HCT116 (cell line): ENCODE data around the gene PCDH9. TPM values are rescaled to one million over a fixed set of nuclear protein-coding genes. Genes with fewer than 3 reads are reported as not detected.

ENCODE experiments used
- ATAC-seq: fragments of 200-7000 bp; cut with Tn5 transposase; 2 replicates; pipeline ENCODE4 v1.9.1; 2020; ENCODE audit warnings: mild to moderate bottlenecking, moderate library complexity
- BruUV-seq: library from RNA; stranded (reverse); fragments of 400-500 nt; replicated peaks from 2 replicates; lab custom pipeline; 2021; lab: Mats Ljungman, UMichigan
- CTCF ChIA-PET: fragments of 300-600 bp; sonication (Branson Sonifier 250); formaldehyde crosslinking; loops from one replicate; lab custom pipeline; 2021; ENCODE audit warnings: antibody characterized with exemption; lab: Charles Lee
- POLR2A ChIA-PET: fragments of 300-600, 350-600 bp; sonication (Branson Sonifier 250); formaldehyde crosslinking; loops from one replicate; lab custom pipeline; 2021; ENCODE audit warnings: antibody characterized with exemption; lab: Charles Lee
- RAD21 ChIA-PET, 2 experiments: fragments of 300-600 bp; sonication (Branson Sonifier 250); formaldehyde crosslinking; loops; one replicate each; lab custom pipeline; 2023; ENCODE audit warnings: low total read pairs in 2 of 2; ENCODE audit not compliant: uncharacterized antibody in 2 of 2, unreplicated experiment in 2 of 2, low non-redundant PET in 1 of 2; lab: Charles Lee
- DNase-seq: peaks from one replicate; pipeline ENCODE4 v3.0.0-alpha.2; 2010; ENCODE audit warnings: low read depth, low spot score
- H2AFZ ChIP-seq: fragments of 200-600 bp; shearing (Covaris generic), sonication (generic); 2 replicates; pipeline ENCODE4 v1.6.1; 2017; ENCODE audit warnings: low read depth, mixed run types, mixed read lengths, antibody characterized with exemption, low read length; ENCODE audit not compliant: poor library complexity, severe bottlenecking
- H3K27ac ChIP-seq: 2 replicates; pipeline ENCODE4 v1.5.1; 2012; ENCODE audit warnings: low read depth, low read length
- H3K27me3 ChIP-seq: fragments of 200-600 bp; sonication (generic); 2 replicates; pipeline ENCODE4 v1.6.1; 2016; ENCODE audit warnings: mixed run types, low read length, mixed read lengths; ENCODE audit not compliant: insufficient read depth
- H3K36me3 ChIP-seq, 2 experiments: fragments of 200-500 bp in 1 of 2; fragments of 200-600 bp in 1 of 2; sonication (Bioruptor generic) in 1 of 2; sonication (generic) in 1 of 2; 2 replicates each; pipeline versions ENCODE4 v1.5.1 to v1.6.1; 2014 to 2016; ENCODE audit warnings: low read length in 2 of 2, inconsistent platforms in 1 of 2, mixed read lengths in 1 of 2, mixed run types in 1 of 2; ENCODE audit not compliant: insufficient read depth in 2 of 2, control insufficient read depth in 1 of 2
- H3K4me1 ChIP-seq, 2 experiments: fragments of 200-600 bp in 1 of 2; sonication (generic) in 1 of 2; 2 replicates each; pipeline versions ENCODE4 v1.5.1 to v1.6.1; 2012 to 2017; ENCODE audit warnings: low read length in 2 of 2, inconsistent platforms in 1 of 2, mild to moderate bottlenecking in 1 of 2, mixed read lengths in 1 of 2, mixed run types in 1 of 2, moderate library complexity in 1 of 2; ENCODE audit not compliant: insufficient read depth in 2 of 2, control insufficient read depth in 1 of 2
- H3K4me2 ChIP-seq: fragments of 200-600 bp; sonication (generic); 2 replicates; pipeline ENCODE4 v1.6.1; 2017; ENCODE audit warnings: mixed run types, low read length, mixed read lengths
- H3K4me3 ChIP-seq, 2 experiments: fragments of 200-600 bp in 1 of 2; sonication (generic) in 1 of 2; replicated peaks in 1 of 2; 2 replicates each; pipeline ENCODE4 v1.5.1; 2011 to 2016; ENCODE audit warnings: low read length in 2 of 2, control low read depth in 1 of 2, low read depth in 1 of 2, mild to moderate bottlenecking in 1 of 2, mixed read lengths in 1 of 2, mixed run types in 1 of 2
- H3K79me2 ChIP-seq: fragments of 200-600 bp; sonication (generic); 2 replicates; pipeline ENCODE4 v1.6.1; 2017; ENCODE audit warnings: mild to moderate bottlenecking, mixed run types, low read length, moderate library complexity, mixed read lengths; ENCODE audit not compliant: insufficient read depth
- H3K9ac ChIP-seq: fragments of 200-600 bp; sonication (generic); 2 replicates; pipeline ENCODE4 v1.6.1; 2016; ENCODE audit warnings: low read length, mixed read lengths
- H3K9me2 ChIP-seq: fragments of 200-600 bp; sonication (generic), shearing (Covaris generic); 2 replicates; pipeline ENCODE4 v1.6.1; 2017; ENCODE audit warnings: mixed run types, mild to moderate bottlenecking, moderate library complexity; ENCODE audit not compliant: insufficient read depth
- H3K9me3 ChIP-seq, 2 experiments: fragments of 200-500 bp in 1 of 2; fragments of 200-600 bp in 1 of 2; sonication (Bioruptor generic) in 1 of 2; sonication (generic) in 1 of 2; 2 replicates each; pipeline ENCODE4 v1.6.1; 2014 to 2017; ENCODE audit warnings: low read length in 2 of 2, mixed read lengths in 2 of 2, inconsistent platforms in 1 of 2, low read depth in 1 of 2, mild to moderate bottlenecking in 1 of 2, mixed run types in 1 of 2, moderate library complexity in 1 of 2; ENCODE audit not compliant: control insufficient read depth in 1 of 2, insufficient read depth in 1 of 2
- H4K20me1 ChIP-seq: fragments of 200-600 bp; sonication (generic), shearing (Covaris generic); 2 replicates; pipeline ENCODE4 v1.6.1; 2017; ENCODE audit warnings: mixed run types, mild to moderate bottlenecking, moderate library complexity; ENCODE audit not compliant: insufficient read depth
- CBX3 ChIP-seq: IDR thresholded peaks from 2 replicates; pipeline ENCODE4 v1.6.1; 2012; ENCODE audit warnings: low read depth
- CEBPB ChIP-seq: IDR thresholded peaks from 2 replicates; pipeline ENCODE4 v1.6.1; 2012; ENCODE audit warnings: low read depth
- ELF1 ChIP-seq: IDR thresholded peaks from 2 replicates; pipeline ENCODE4 v1.6.1; 2012; ENCODE audit warnings: low read depth, borderline replicate concordance
- EZH2 ChIP-seq: fragments of 200-600 bp; sonication (generic); IDR thresholded peaks from 2 replicates; pipeline ENCODE4 v1.6.1; 2017; ENCODE audit warnings: antibody characterized with exemption, mixed run types
- JUND ChIP-seq: IDR thresholded peaks from 2 replicates; pipeline ENCODE4 v1.6.1; 2012
- POLR2AphosphoS5 ChIP-seq: IDR thresholded peaks from 2 replicates; pipeline ENCODE4 v1.6.1; 2011; ENCODE audit warnings: mild to moderate bottlenecking, low read depth, low read length, moderate library complexity
- RAD21 ChIP-seq: IDR thresholded peaks from 2 replicates; pipeline ENCODE4 v1.6.1; 2012; ENCODE audit warnings: low read depth, mild to moderate bottlenecking
- REST ChIP-seq: IDR thresholded peaks from 2 replicates; pipeline ENCODE4 v1.6.1; 2012; ENCODE audit warnings: low read depth
- SIN3A ChIP-seq: IDR thresholded peaks from 2 replicates; pipeline ENCODE4 v1.6.1; 2012; ENCODE audit warnings: low read depth
- SP1 ChIP-seq: IDR thresholded peaks from 2 replicates; pipeline ENCODE4 v1.6.1; 2012; ENCODE audit warnings: low read depth
- SRF ChIP-seq: IDR thresholded peaks from 2 replicates; pipeline ENCODE4 v1.6.1; 2012; ENCODE audit warnings: low read depth
- YY1 ChIP-seq: IDR thresholded peaks from 2 replicates; pipeline ENCODE4 v1.6.1; 2011; ENCODE audit warnings: low read length, low read depth, moderate library complexity, mild to moderate bottlenecking; ENCODE audit not compliant: insufficient replicate concordance; ENCODE audit errors: extremely low read depth
- intact Hi-C: fragments of 100-400 bp; cut with micrococcal nuclease; formaldehyde crosslinking; loops from 2 replicates; pipeline ENCODE4 v1.10.0; 2022
- total RNA-seq: library from RNA; stranded (reverse); gene quantifications from one replicate; pipeline ENCODE4 v1.2.1, GENCODE V29; 2021; ENCODE audit not compliant: unreplicated experiment
- TF ChIP-seq, protein P1 (sequence below): IDR thresholded peaks from 2 replicates; pipeline ENCODE4 v1.6.1; 2011; ENCODE audit warnings: mild to moderate bottlenecking, low read length, moderate library complexity; ENCODE audit not compliant: insufficient replicate concordance; ENCODE audit errors: extremely low read depth
- TF ChIP-seq, protein P2 (sequence below): IDR thresholded peaks from 2 replicates; pipeline ENCODE4 v1.6.1; 2012
- TF ChIP-seq, protein P3 (sequence below): IDR thresholded peaks from 2 replicates; pipeline ENCODE4 v1.6.1; 2012
- TF ChIP-seq, protein P4 (sequence below), 3 experiments: fragments of 200-600 bp in 1 of 3; sonication (generic) in 1 of 3; IDR thresholded peaks in 2 of 3; conservative IDR thresholded peaks in 1 of 3; 2 replicates each; pipeline ENCODE4 v1.5.1; 2012 to 2017; ENCODE audit warnings: low read depth in 2 of 3, low read length in 2 of 3, antibody characterized with exemption in 1 of 3, borderline replicate concordance in 1 of 3, control low read depth in 1 of 3, mild to moderate bottlenecking in 1 of 3, mixed read lengths in 1 of 3, mixed run types in 1 of 3, moderate library complexity in 1 of 3; ENCODE audit not compliant: insufficient read depth in 1 of 3

PCDH9 gene
- total RNA-seq, 1 experiment from 2014 or later, result 0.02 TPM

DNA sequence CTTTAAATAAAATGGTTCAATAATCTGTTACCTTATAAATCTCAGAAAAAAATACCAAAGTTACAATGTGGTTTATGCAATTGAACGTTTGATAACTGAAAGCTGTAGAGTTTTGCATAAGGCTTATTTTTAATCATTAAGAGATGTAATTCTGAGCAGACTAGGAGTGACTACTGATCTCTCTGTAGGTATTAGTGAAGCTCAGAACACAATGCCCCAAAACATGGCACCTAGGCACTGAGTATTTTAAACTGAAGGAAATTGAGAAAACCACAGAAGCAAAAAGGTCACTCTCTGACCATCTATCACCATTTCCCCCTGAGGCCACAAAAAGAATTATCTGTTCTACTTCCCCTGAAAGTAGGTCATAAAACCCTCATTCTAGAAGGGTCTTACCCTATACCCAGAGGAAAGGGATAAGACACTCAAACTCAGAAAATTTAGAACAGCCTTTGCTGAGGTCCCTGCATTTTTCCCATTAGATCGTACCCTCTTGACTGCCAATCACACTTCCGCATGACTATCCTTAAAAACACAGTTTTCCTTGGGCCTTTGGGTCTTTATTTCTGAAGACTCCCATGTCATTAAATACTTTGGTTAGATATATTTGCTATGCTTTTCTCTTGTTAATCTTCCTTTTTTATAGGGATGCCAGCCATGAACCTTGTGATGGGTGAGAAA, 158.1 kb downstream of the PCDH9 start:
- no peak overlapping the region for H2AFZ ChIP-seq
- POLR2A ChIA-PET, result no interaction called here
- no TSS peak for BruUV-seq
- H3K27me3 ChIP-seq, result no peaks in the 10 kb centered on the region
- no peaks in the 10 kb centered on the region for H3K9me3 ChIP-seq
- no peak overlapping the region for H3K4me3 ChIP-seq
- no peaks in the 10 kb centered on the region for H3K9me2 ChIP-seq
- no peaks in the 10 kb centered on the region for H3K36me3 ChIP-seq
- RAD21 ChIA-PET, result no interaction called here
- ATAC-seq (no peak), DNase-seq (no peak)
- H3K9ac ChIP-seq, result no peak overlapping the region
- H3K4me1 ChIP-seq, result no peaks in the 10 kb centered on the region
- intact Hi-C loops, result no loop called here
- H3K27ac ChIP-seq, result no peak overlapping the region
- CTCF ChIA-PET, result no interaction called here
- TF ChIP-seq REST (no peak), RAD21 (no peak), JUND (no peak), SRF (no peak), YY1 (no peak), SIN3A (no peak), POLR2AphosphoS5 (no peak), SP1 (no peak), EZH2 (no peak), ELF1 (no peak), CBX3 (no peak), CEBPB (no peak)
- TF ChIP-seq, protein P1, sequence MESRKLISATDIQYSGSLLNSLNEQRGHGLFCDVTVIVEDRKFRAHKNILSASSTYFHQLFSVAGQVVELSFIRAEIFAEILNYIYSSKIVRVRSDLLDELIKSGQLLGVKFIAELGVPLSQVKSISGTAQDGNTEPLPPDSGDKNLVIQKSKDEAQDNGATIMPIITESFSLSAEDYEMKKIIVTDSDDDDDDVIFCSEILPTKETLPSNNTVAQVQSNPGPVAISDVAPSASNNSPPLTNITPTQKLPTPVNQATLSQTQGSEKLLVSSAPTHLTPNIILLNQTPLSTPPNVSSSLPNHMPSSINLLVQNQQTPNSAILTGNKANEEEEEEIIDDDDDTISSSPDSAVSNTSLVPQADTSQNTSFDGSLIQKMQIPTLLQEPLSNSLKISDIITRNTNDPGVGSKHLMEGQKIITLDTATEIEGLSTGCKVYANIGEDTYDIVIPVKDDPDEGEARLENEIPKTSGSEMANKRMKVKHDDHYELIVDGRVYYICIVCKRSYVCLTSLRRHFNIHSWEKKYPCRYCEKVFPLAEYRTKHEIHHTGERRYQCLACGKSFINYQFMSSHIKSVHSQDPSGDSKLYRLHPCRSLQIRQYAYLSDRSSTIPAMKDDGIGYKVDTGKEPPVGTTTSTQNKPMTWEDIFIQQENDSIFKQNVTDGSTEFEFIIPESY, result no peak
- TF ChIP-seq, protein P2, sequence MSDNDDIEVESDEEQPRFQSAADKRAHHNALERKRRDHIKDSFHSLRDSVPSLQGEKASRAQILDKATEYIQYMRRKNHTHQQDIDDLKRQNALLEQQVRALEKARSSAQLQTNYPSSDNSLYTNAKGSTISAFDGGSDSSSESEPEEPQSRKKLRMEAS, result no peak
- TF ChIP-seq, protein P3, sequence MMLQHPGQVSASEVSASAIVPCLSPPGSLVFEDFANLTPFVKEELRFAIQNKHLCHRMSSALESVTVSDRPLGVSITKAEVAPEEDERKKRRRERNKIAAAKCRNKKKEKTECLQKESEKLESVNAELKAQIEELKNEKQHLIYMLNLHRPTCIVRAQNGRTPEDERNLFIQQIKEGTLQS, result no peak
- TF ChIP-seq, protein P4, sequence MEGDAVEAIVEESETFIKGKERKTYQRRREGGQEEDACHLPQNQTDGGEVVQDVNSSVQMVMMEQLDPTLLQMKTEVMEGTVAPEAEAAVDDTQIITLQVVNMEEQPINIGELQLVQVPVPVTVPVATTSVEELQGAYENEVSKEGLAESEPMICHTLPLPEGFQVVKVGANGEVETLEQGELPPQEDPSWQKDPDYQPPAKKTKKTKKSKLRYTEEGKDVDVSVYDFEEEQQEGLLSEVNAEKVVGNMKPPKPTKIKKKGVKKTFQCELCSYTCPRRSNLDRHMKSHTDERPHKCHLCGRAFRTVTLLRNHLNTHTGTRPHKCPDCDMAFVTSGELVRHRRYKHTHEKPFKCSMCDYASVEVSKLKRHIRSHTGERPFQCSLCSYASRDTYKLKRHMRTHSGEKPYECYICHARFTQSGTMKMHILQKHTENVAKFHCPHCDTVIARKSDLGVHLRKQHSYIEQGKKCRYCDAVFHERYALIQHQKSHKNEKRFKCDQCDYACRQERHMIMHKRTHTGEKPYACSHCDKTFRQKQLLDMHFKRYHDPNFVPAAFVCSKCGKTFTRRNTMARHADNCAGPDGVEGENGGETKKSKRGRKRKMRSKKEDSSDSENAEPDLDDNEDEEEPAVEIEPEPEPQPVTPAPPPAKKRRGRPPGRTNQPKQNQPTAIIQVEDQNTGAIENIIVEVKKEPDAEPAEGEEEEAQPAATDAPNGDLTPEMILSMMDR (IDR thresholded peaks at IDR 0.05 in 2 of 3, conservative IDR thresholded peaks at IDR 0.05 in 1 of 3; ENCODE audit: borderline replicate concordance in 1 of 3, insufficient read depth in 1 of 3, low read depth in 2 of 3, low read length in 2 of 3), result no peak
- TF ChIP-seq, all 23 proteins: peak for 0
- Histone ChIP-seq H3K79me2 (no peaks in the 10 kb centered on the region), H3K4me2 (no peak overlapping the region), H4K20me1 (no peaks in the 10 kb centered on the region)
